HG03064 (cell line): Measurements from ENCODE around the gene DOCK1.

Experiments
- ATAC-seq: cut with Tn5 transposase; IDR thresholded peaks from one replicate; pipeline ENCODE4 v1.9.1; 2021; ENCODE audit warnings: low read depth; ENCODE audit not compliant: unreplicated experiment

The DOCK1 gene

DNA sequence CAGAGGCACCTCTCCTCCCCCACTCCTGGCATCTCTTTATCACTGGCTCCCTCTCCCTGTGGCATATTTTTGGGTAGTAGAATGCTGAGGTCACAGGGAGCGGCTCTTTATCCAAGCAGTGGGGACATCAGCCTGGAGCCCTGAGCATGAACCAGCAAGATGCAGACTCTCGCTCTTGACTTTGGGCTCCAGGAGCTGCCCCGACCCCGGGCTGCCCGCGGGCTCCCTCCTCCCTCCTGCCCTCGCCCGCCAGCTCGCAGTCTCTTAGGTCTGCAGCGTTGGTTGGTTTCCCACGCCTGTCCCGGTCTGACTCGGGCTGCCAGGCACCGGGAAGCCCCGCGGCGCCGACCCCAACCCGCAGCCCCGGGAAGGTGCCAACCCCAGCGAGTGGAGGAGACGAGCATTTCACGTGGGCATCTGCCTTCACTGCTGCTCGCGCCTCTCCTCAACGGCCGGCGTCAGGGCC, 289.8 kb downstream of the DOCK1 start:
- ATAC-seq = no peak

GRCh38 chr10:127195571-127196281, 290.5 kb downstream of the DOCK1 start:
- no peak for ATAC-seq

DNA sequence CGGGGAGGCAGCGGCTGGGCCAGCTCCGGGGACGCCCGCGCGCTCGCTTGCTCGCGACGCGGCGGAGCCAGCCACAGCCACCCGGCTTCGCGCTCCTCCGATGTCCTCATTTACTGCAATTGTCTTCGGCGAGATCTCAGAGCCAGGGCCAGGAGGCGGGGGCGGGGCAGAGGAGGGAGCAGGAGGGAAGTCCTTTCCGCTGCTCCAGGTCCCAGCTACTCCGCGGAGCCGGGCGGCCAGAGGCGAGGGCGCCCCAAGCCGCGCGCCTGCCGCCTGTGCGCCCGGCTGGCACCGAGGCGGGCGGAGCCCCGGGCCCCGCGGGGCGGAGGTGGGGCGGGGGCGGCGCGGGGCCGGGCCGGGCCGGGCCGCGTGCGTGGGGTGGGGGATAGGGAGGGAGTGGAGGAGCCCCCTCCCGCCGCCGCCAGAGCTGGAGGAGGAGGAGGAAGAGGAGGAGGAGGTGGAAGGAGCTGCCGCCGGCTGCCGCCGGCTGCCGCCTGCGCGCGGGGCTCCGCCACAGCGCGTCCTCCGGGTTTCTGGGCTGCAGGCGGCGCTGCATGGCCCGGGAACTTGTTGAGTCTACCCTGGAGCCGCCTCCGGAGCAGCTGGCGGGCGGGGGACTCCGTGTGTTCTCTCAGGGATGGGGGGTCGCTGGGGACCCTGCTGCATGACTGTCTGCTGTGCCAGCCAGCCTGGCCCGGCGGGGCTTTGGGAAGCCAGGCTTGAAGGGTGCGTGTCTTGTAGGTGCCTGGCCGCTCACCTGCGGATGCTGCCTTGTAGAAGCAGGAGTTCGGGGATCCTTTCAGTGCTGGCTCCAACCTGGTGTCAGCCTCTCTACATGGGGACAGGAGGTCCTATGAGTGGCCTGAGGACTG, 291.3 kb downstream of the DOCK1 start, which contains the start of gene INSYN2A:
Gene INSYN2A (minus strand): TSS at position 310 of the 872 bp plus-strand sequence. CDS start 20,196 bp downstream, outside the sequence.
- no peak for ATAC-seq

GRCh38 chr10:127197154-127197432, 291.9 kb downstream of the DOCK1 start:
- ATAC-seq = no peak

DNA sequence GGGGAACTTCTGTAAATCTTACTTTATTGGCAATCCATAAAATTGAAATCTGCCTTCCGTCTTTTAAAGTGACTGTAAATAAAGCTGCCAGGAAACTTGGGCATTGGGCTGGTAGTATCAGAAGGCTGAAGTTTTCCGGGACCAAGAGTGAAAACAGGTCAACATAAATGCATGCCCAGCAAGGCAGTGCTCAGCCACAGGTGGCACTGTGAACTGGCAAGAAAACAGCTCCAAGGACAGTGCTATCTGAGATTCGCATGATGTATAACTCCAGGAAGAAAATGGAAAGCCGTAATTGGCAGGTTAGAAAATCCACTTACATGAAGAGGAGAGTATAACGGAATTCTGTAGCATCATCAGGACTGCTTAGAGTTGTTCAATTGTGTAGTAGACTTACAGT, 293.1 kb downstream of the DOCK1 start:
- no peak for ATAC-seq

DNA sequence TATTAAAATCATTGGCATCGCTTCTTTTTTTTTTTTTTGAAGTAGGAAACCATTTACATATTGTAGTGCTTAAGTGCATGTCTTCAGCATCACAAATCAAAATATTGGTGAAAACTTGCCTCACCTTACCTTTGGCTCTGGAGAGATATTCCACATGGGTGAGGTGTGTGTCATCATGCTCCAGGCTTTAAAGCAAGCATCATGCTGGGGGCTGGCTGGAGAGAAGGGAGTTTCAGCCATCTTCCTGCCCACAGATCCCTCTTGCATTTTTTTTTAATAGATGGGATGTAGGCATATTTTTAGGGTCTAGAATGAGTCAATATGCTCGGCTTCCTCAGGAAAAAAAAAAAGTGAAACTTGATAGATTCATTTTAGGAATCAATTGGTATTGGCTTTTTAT, 293.5 kb downstream of the DOCK1 start:
- ATAC-seq = no peak

- no peak for ATAC-seq
These were observed 295.4 kb downstream of the DOCK1 start for GRCh38 chr10:127200646-127201045.

- no peak for ATAC-seq
These were observed 297.8 kb downstream of the DOCK1 start for GRCh38 chr10:127203067-127203466.

GRCh38 chr10:127207081-127207480, 301.9 kb downstream of the DOCK1 start:
- no peak for ATAC-seq

GRCh38 chr10:127210936-127211466, 305.8 kb downstream of the DOCK1 start:
- no peak for ATAC-seq

DNA sequence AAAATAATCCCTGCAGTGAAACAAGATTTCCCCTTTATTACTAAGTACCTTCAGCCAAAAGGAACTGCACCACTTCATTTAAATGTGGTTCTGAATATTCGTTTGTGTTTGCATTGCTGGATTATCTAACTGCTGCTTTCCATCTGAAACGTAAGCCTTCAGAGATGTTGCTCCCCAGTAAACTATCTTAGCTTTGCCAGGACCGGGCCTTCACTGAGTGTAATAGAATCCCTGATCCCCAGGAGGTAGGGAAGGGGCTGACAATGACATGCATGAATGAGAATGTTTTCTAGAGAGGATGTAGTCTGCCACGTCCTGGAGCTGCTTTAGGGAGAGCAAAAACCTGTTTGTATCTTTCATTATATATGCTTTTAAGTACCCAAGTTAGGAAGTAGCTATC, 310.6 kb downstream of the DOCK1 start:
- no peak for ATAC-seq

DNA sequence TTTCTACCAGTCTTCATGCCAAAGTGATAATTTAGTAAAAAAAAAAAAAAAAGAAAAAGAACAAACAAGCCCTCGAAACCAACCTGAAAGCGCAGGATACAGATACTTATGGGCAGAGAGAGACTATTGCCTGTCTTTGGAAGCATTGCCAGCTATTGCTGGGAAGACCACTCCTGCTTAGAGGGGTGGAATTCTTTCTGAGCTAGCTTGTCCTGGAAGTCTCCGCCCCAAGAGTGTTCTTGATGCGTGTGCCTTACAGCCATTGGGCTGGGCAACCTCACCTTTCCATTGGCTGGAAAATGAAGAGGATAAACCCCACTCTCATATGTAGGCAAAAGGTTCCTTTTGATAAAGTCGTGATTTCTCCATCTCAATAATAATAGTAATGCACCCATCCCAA, 311.0 kb downstream of the DOCK1 start:
- ATAC-seq = no peak

DNA sequence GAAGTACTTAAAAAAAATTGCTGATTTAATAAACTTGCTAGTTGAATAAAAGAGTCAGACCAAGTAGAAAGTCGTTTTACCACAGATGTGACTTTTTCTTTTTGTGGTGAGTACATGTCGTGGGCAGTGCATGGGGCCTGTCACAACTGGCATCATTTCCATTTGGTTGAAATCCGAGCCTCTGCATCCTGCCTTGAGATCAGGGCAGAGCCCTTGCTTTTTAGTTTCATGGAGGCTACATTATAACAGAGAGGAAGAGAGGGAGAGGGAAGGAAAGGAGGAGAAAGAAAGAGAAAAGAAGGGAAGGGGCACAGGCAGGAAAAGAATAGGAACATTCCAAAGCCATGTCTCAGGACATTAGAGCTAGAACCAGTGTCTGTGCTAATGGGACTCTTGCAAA, 311.6 kb downstream of the DOCK1 start:
- no peak for ATAC-seq

DNA sequence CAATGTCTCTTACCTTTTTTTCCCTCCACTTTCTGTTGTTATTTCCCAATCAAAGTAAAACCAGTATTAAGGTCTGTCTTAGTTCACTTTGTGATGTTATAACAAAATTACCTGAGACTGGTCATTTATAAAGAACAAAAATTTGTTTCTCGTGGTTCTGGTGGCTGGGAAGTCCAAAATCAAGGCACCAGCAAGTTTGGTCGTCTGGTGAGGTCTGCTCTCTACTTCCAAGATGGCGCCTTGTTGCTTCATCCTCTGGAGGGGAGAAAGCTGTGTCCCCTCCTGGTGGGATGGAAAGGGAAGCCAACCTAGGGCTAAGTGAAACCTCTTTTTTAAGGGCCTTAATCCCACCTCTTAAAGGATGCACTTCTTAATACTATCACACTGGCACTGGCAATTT, 313.4 kb downstream of the DOCK1 start:
- no peak for ATAC-seq

GRCh38 chr10:127221281-127221680, 316.1 kb downstream of the DOCK1 start:
- ATAC-seq = no peak

GRCh38 chr10:127227027-127227426, 321.8 kb downstream of the DOCK1 start:
- no peak for ATAC-seq

- ATAC-seq = no peak
These were observed 322.4 kb downstream of the DOCK1 start for GRCh38 chr10:127227663-127228062.

DNA sequence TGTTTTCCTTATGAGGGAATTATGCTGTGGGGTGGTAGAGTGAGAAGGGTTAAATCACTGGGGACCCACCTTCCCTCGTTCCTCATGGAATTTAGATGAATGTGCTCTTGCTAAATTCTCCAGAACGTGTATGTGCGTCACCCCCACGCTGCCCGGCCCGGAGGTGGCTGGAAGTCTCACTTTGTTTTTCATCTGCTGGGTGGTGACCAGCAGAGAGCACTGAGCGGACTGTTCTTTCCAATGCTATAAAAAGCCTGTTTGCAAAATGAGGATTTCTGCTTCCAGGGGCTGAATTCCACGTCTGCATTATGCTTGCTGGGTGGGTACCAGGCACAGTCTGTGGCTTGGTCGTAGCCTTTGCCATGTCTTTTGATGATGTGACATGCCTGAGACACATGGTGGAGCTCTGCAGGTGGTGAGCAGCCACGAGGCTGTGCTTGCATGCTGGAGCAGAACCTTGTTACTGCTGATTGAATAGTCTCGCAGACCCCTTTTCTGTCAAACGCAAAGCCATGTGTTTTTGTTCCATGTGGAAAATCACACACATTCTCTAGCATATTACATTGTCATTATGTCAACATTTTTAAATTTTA, 323.1 kb downstream of the DOCK1 start:
- ATAC-seq = no peak

- ATAC-seq = no peak
These were observed 329.1 kb downstream of the DOCK1 start for GRCh38 chr10:127234306-127234800.

DNA sequence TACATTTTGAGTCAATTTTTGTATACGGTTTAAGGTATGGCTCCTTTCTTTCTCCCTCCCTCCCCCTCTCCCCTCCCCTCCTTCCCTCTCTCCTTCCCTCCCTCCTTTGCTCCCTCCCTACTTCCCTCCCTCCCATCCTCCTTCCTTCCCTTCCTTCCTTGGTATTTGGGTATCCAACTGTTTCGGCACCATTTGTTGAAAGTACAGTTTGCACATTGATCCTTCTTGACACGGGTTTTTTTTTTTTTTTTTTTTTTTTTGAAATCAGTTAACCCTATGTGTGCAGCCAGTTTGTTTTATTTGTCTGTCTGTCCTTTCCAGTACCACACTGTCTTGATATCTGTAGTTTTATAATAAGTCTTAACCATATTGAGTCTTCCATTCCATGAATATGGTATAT, 331.0 kb downstream of the DOCK1 start:
- no peak for ATAC-seq

GRCh38 chr10:127242914-127243313, 337.7 kb downstream of the DOCK1 start:
- ATAC-seq = no peak
